HEK293 (cell line): ENCODE results near the gene ADSS1.

Source experiments
- GLI4 ChIP-seq: fragments of 450-650 bp; formaldehyde crosslinking; IDR thresholded peaks from 2 replicates; pipeline ENCODE4 v1.5.1; 2016; ENCODE audit warnings: missing biosample characterization, missing genetic modification characterization
- GLIS1 ChIP-seq: fragments of 450-650 bp; formaldehyde crosslinking; IDR thresholded peaks from 2 replicates; pipeline ENCODE4 v1.5.1; 2016; ENCODE audit warnings: missing biosample characterization, missing genetic modification characterization
- KLF10 ChIP-seq: fragments of 450-650 bp; IDR thresholded peaks from 2 replicates; pipeline ENCODE4 v1.5.1; 2018; ENCODE audit warnings: missing biosample characterization, mild to moderate bottlenecking, missing genetic modification characterization
- MYNN ChIP-seq: fragments of 450-650 bp; formaldehyde crosslinking; IDR thresholded peaks from 2 replicates; pipeline ENCODE4 v1.5.1; 2016; ENCODE audit warnings: missing biosample characterization, missing genetic modification characterization, borderline replicate concordance
- OVOL3 ChIP-seq: fragments of 450-650 bp; formaldehyde crosslinking; IDR thresholded peaks from 2 replicates; pipeline ENCODE4 v1.5.1; 2016; ENCODE audit warnings: missing biosample characterization, missing genetic modification characterization
- ZBTB8A ChIP-seq: fragments of 450-650 bp; formaldehyde crosslinking; IDR thresholded peaks from 2 replicates; pipeline ENCODE4 v1.5.1; 2016; ENCODE audit warnings: missing biosample characterization, missing genetic modification characterization
- ZNF112 ChIP-seq: fragments of 450-650 bp; formaldehyde crosslinking; IDR thresholded peaks from 2 replicates; pipeline ENCODE4 v1.5.0; 2017; ENCODE audit warnings: missing biosample characterization, missing genetic modification characterization
- ZNF157 ChIP-seq: fragments of 450-650 bp; formaldehyde crosslinking; IDR thresholded peaks from 2 replicates; pipeline ENCODE4 v1.5.1; 2016; ENCODE audit warnings: missing biosample characterization, missing genetic modification characterization
- ZNF2 ChIP-seq: fragments of 450-650 bp; formaldehyde crosslinking; IDR thresholded peaks from 2 replicates; pipeline ENCODE4 v1.5.1; 2016; ENCODE audit warnings: missing biosample characterization, missing genetic modification characterization
- ZNF274 ChIP-seq, 2 experiments: fragments of 200-500 bp in 1 of 2; fragments of 450-650 bp in 1 of 2; sonication (Bioruptor generic) in 1 of 2; formaldehyde crosslinking in 1 of 2; IDR thresholded peaks; 2 replicates each; pipeline versions ENCODE4 v1.5.1 to v1.6.1; 2014 to 2016; ENCODE audit warnings: borderline replicate concordance in 1 of 2, inconsistent platforms in 1 of 2, low read length in 1 of 2, missing biosample characterization in 1 of 2, missing genetic modification characterization in 1 of 2
- ZNF354C ChIP-seq: fragments of 450-650 bp; formaldehyde crosslinking; IDR thresholded peaks from 2 replicates; pipeline ENCODE4 v1.5.1; 2016; ENCODE audit warnings: missing biosample characterization, missing genetic modification characterization, low read depth, borderline replicate concordance
- ZNF426 ChIP-seq: fragments of 450-650 bp; formaldehyde crosslinking; IDR thresholded peaks from 2 replicates; pipeline ENCODE4 v1.5.1; 2017; ENCODE audit warnings: missing biosample characterization, missing genetic modification characterization, mild to moderate bottlenecking, inconsistent platforms, moderate library complexity
- ZNF548 ChIP-seq: fragments of 450-650 bp; formaldehyde crosslinking; IDR thresholded peaks from 2 replicates; pipeline ENCODE4 v1.5.1; 2016; ENCODE audit warnings: missing biosample characterization, missing genetic modification characterization
- ZNF558 ChIP-seq: fragments of 450-650 bp; formaldehyde crosslinking; IDR thresholded peaks from 2 replicates; pipeline ENCODE4 v1.5.1; 2016; ENCODE audit warnings: missing biosample characterization, missing genetic modification characterization
- ZNF629 ChIP-seq: fragments of 450-650 bp; formaldehyde crosslinking; IDR thresholded peaks from 2 replicates; pipeline ENCODE4 v1.5.1; 2017; ENCODE audit warnings: missing biosample characterization, missing genetic modification characterization
- ZNF677 ChIP-seq: fragments of 450-650 bp; IDR thresholded peaks from 2 replicates; pipeline ENCODE4 v1.5.0; 2018; ENCODE audit warnings: missing biosample characterization, mild to moderate bottlenecking, missing genetic modification characterization, moderate library complexity
- ZNF792 ChIP-seq: fragments of 450-650 bp; formaldehyde crosslinking; IDR thresholded peaks from 2 replicates; pipeline ENCODE4 v1.5.1; 2016; ENCODE audit warnings: missing biosample characterization, missing genetic modification characterization
- ZNF830 ChIP-seq: fragments of 450-650 bp; IDR thresholded peaks from 2 replicates; pipeline ENCODE4 v1.5.0; 2018; ENCODE audit warnings: missing biosample characterization, missing genetic modification characterization, low read depth, mild to moderate bottlenecking, moderate library complexity
- ZNF843 ChIP-seq: fragments of 450-650 bp; formaldehyde crosslinking; IDR thresholded peaks from 2 replicates; pipeline ENCODE4 v1.5.1; 2016; ENCODE audit warnings: missing biosample characterization, missing genetic modification characterization
- TF ChIP-seq, protein P1 (sequence below): fragments of 450-650 bp; formaldehyde crosslinking; IDR thresholded peaks from 2 replicates; pipeline ENCODE4 v1.5.1; 2016; ENCODE audit warnings: missing biosample characterization, missing genetic modification characterization
- TF ChIP-seq, protein P2 (sequence below): fragments of 450-650 bp; formaldehyde crosslinking; IDR thresholded peaks from 2 replicates; pipeline ENCODE4 v1.5.1; 2017; ENCODE audit warnings: missing biosample characterization, missing genetic modification characterization
- TF ChIP-seq, protein P3 (sequence below): fragments of 450-650 bp; formaldehyde crosslinking; IDR thresholded peaks from 2 replicates; pipeline ENCODE4 v1.5.1; 2016; ENCODE audit warnings: missing biosample characterization, missing genetic modification characterization
- TF ChIP-seq, protein P4 (sequence below): fragments of 450-650 bp; formaldehyde crosslinking; IDR thresholded peaks from 2 replicates; pipeline ENCODE4 v1.5.1; 2016; ENCODE audit warnings: missing biosample characterization, missing genetic modification characterization
- TF ChIP-seq, protein P5 (sequence below): fragments of 450-650 bp; formaldehyde crosslinking; conservative IDR thresholded peaks from 2 replicates; pipeline ENCODE4 v1.5.1; 2016; ENCODE audit warnings: low read depth, missing biosample characterization, missing genetic modification characterization
- TF ChIP-seq, protein P6 (sequence below): fragments of 450-650 bp; formaldehyde crosslinking; conservative IDR thresholded peaks from 2 replicates; pipeline ENCODE4 v1.5.1; 2016; ENCODE audit warnings: low read depth, missing biosample characterization, missing genetic modification characterization

Gene ADSS1

DNA sequence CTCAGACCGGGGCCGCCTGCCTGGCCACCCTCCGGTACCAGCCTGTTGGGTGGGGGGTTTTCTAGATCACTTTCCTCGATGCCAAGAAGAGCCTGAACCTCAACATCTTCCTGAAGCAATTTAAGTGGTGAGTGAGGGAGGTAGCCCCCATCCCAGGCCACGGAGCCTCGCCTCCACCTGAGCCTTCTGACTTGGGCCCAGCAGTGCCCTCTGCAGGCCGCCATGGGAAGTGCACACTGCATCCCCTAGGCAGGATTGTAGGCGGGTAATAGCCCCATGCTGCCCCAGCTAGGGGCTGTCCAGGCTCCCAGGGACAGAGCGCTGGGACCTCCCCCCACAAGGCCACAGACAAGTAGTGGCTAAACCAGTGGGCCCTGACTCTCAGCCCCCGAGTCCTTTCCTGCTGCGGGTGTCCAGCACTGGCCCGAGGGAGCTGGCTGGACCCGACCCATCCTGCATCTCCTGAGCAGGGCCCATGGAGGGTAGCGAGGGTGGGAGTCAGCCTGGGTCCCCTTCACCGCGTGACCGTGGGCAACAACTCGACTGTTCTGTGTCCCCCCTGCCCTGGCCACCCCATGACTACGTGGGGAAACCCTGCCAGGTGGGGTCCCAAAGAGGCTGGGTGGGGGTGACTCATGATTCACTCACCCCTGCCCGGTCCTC is 15.3 kb upstream of the ADSS1 start (continued):
- TF ChIP-seq, protein P1, sequence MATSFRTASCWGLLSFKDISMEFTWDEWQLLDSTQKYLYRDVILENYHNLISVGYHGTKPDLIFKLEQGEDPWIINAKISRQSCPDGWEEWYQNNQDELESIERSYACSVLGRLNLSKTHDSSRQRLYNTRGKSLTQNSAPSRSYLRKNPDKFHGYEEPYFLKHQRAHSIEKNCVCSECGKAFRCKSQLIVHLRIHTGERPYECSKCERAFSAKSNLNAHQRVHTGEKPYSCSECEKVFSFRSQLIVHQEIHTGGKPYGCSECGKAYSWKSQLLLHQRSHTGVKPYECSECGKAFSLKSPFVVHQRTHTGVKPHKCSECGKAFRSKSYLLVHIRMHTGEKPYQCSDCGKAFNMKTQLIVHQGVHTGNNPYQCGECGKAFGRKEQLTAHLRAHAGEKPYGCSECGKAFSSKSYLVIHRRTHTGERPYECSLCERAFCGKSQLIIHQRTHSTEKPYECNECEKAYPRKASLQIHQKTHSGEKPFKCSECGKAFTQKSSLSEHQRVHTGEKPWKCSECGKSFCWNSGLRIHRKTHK (tag by site-specific recombination): no peak
- no peak for TF ChIP-seq ZNF157 (tag by site-specific recombination)
- TF ChIP-seq ZNF843 (tag by site-specific recombination): no peak
- TF ChIP-seq MYNN (tag by site-specific recombination): no peak
- TF ChIP-seq, protein P2, sequence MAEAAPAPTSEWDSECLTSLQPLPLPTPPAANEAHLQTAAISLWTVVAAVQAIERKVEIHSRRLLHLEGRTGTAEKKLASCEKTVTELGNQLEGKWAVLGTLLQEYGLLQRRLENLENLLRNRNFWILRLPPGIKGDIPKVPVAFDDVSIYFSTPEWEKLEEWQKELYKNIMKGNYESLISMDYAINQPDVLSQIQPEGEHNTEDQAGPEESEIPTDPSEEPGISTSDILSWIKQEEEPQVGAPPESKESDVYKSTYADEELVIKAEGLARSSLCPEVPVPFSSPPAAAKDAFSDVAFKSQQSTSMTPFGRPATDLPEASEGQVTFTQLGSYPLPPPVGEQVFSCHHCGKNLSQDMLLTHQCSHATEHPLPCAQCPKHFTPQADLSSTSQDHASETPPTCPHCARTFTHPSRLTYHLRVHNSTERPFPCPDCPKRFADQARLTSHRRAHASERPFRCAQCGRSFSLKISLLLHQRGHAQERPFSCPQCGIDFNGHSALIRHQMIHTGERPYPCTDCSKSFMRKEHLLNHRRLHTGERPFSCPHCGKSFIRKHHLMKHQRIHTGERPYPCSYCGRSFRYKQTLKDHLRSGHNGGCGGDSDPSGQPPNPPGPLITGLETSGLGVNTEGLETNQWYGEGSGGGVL (tag by site-specific recombination): no peak
- no peak for TF ChIP-seq ZNF354C (tag by site-specific recombination)
- no peak for TF ChIP-seq ZNF274 (IDR thresholded peaks at IDR 0.05; ENCODE audit: low read length)
- no peak for TF ChIP-seq ZNF274 (tag by site-specific recombination; IDR thresholded peaks at IDR 0.05; ENCODE audit: borderline replicate concordance)
- no peak for TF ChIP-seq GLI4 (tag by site-specific recombination)
- TF ChIP-seq, protein P3, sequence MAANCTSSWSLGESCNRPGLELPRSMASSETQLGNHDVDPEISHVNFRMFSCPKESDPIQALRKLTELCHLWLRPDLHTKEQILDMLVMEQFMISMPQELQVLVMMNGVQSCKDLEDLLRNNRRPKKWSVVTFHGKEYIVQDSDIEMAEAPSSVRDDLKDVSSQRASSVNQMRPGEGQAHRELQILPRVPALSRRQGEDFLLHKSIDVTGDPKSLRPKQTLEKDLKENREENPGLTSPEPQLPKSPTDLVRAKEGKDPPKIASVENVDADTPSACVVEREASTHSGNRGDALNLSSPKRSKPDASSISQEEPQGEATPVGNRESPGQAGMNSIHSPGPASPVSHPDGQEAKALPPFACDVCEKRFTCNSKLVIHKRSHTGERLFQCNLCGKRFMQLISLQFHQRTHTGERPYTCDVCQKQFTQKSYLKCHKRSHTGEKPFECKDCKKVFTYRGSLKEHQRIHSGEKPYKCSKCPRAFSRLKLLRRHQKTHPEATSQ (tag by site-specific recombination): no peak
- no peak for TF ChIP-seq ZNF558
- no peak for TF ChIP-seq OVOL3
- no peak for TF ChIP-seq ZNF792 (tag by site-specific recombination)
- TF ChIP-seq ZNF548 (tag by site-specific recombination): no peak
- TF ChIP-seq ZNF112 (tag by site-specific recombination): no peak
- TF ChIP-seq GLIS1 (tag by site-specific recombination): peak; percentile 12; the same call in 1 of the 2 replicates
- no peak for TF ChIP-seq ZNF426 (tag by site-specific recombination)
- TF ChIP-seq, protein P4, sequence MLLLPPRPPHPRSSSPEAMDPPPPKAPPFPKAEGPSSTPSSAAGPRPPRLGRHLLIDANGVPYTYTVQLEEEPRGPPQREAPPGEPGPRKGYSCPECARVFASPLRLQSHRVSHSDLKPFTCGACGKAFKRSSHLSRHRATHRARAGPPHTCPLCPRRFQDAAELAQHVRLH: no peak
- TF ChIP-seq, protein P5, sequence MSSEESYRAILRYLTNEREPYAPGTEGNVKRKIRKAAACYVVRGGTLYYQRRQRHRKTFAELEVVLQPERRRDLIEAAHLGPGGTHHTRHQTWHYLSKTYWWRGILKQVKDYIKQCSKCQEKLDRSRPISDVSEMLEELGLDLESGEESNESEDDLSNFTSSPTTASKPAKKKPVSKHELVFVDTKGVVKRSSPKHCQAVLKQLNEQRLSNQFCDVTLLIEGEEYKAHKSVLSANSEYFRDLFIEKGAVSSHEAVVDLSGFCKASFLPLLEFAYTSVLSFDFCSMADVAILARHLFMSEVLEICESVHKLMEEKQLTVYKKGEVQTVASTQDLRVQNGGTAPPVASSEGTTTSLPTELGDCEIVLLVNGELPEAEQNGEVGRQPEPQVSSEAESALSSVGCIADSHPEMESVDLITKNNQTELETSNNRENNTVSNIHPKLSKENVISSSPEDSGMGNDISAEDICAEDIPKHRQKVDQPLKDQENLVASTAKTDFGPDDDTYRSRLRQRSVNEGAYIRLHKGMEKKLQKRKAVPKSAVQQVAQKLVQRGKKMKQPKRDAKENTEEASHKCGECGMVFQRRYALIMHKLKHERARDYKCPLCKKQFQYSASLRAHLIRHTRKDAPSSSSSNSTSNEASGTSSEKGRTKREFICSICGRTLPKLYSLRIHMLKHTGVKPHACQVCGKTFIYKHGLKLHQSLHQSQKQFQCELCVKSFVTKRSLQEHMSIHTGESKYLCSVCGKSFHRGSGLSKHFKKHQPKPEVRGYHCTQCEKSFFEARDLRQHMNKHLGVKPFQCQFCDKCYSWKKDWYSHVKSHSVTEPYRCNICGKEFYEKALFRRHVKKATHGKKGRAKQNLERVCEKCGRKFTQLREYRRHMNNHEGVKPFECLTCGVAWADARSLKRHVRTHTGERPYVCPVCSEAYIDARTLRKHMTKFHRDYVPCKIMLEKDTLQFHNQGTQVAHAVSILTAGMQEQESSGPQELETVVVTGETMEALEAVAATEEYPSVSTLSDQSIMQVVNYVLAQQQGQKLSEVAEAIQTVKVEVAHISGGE (tag by site-specific recombination): no peak
- TF ChIP-seq ZNF677 (tag by site-specific recombination): no peak
- TF ChIP-seq ZBTB8A (tag by site-specific recombination): no peak
- TF ChIP-seq, protein P6, sequence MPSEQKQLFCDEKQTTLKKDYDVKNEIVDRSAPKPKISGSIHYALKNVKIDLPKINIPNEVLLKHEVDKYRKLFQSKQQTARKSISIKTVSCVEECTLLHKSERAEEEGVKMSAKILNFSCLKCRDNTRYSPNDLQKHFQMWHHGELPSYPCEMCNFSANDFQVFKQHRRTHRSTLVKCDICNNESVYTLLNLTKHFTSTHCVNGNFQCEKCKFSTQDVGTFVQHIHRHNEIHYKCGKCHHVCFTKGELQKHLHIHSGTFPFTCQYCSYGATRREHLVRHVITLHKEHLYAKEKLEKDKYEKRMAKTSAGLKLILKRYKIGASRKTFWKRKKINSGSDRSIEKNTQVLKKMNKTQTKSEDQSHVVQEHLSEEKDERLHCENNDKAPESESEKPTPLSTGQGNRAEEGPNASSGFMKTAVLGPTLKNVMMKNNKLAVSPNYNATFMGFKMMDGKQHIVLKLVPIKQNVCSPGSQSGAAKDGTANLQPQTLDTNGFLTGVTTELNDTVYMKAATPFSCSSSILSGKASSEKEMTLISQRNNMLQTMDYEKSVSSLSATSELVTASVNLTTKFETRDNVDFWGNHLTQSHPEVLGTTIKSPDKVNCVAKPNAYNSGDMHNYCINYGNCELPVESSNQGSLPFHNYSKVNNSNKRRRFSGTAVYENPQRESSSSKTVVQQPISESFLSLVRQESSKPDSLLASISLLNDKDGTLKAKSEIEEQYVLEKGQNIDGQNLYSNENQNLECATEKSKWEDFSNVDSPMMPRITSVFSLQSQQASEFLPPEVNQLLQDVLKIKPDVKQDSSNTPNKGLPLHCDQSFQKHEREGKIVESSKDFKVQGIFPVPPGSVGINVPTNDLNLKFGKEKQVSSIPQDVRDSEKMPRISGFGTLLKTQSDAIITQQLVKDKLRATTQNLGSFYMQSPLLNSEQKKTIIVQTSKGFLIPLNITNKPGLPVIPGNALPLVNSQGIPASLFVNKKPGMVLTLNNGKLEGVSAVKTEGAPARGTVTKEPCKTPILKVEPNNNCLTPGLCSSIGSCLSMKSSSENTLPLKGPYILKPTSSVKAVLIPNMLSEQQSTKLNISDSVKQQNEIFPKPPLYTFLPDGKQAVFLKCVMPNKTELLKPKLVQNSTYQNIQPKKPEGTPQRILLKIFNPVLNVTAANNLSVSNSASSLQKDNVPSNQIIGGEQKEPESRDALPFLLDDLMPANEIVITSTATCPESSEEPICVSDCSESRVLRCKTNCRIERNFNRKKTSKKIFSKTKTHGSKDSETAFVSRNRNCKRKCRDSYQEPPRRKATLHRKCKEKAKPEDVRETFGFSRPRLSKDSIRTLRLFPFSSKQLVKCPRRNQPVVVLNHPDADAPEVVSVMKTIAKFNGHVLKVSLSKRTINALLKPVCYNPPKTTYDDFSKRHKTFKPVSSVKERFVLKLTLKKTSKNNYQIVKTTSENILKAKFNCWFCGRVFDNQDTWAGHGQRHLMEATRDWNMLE (tag by site-specific recombination): no peak
- TF ChIP-seq ZNF2: 0 out of 2 replicates have a peak, but pooled peaks have one; percentile 17
- TF ChIP-seq KLF10 (tag by site-specific recombination): no peak
- TF ChIP-seq ZNF830 (tag by site-specific recombination): no peak
- no peak for TF ChIP-seq ZNF629
